Esophagus mucosa (tissue), 1 donor: ENCODE results near the gene LPP. TPM values are rescaled to one million over a fixed set of nuclear protein-coding genes. Genes with fewer than 3 reads are reported as not detected.

Experiments
- ATAC-seq: fragments of 200-7000 bp; cut with Tn5 transposase; one replicate; pipeline ENCODE4 v1.9.1; 2020
- total RNA-seq: library from RNA; stranded (reverse); gene quantifications from one replicate; pipeline ENCODE4 v1.2.4, GENCODE V29; 2023
- donor health status: DM: yes; HTN: yes; CAD: no.

Gene LPP
- total RNA-seq, 1 donor from 2014 or later: 89.0 TPM

- no peak for ATAC-seq
These were observed 505.6 kb downstream of the LPP start for GRCh38 chr3:188659449-188660090.

- ATAC-seq: no peak
These were observed 506.5 kb downstream of the LPP start for GRCh38 chr3:188660415-188660814.

- ATAC-seq: no peak
These were observed 507.8 kb downstream of the LPP start for GRCh38 chr3:188661806-188662205.

- ATAC-seq: no peak
These were observed 508.3 kb downstream of the LPP start for GRCh38 chr3:188662214-188662613.

- ATAC-seq: no peak
These were observed 508.8 kb downstream of the LPP start for GRCh38 chr3:188662795-188663194.

GRCh38 chr3:188663839-188664238 is 509.9 kb downstream of the LPP start:
- ATAC-seq: no peak

- ATAC-seq: peak; percentile 44
These were observed 510.8 kb downstream of the LPP start for GRCh38 chr3:188664795-188665194.

GRCh38 chr3:188667926-188668325 is 514.0 kb downstream of the LPP start:
- ATAC-seq: no peak

GRCh38 chr3:188670446-188670845 is 516.5 kb downstream of the LPP start:
- no peak for ATAC-seq

- peak; percentile 32 for ATAC-seq
These were observed 518.0 kb downstream of the LPP start for GRCh38 chr3:188671971-188672370.

- ATAC-seq: no peak
These were observed 518.9 kb downstream of the LPP start for GRCh38 chr3:188672840-188673239.

- ATAC-seq: peak; percentile 99
These were observed 519.8 kb downstream of the LPP start for GRCh38 chr3:188673646-188674186.

- ATAC-seq: no peak
These were observed 520.6 kb downstream of the LPP start for GRCh38 chr3:188674595-188674994.

GRCh38 chr3:188677344-188677743 is 523.4 kb downstream of the LPP start:
- ATAC-seq: no peak

- ATAC-seq: no peak
These were observed 526.2 kb downstream of the LPP start for GRCh38 chr3:188680189-188680588.

- ATAC-seq: no peak
These were observed 526.6 kb downstream of the LPP start for GRCh38 chr3:188680605-188681004.

GRCh38 chr3:188682316-188682715 is 528.4 kb downstream of the LPP start:
- ATAC-seq: no peak

- peak; percentile 84 for ATAC-seq
These were observed 529.1 kb downstream of the LPP start for GRCh38 chr3:188683032-188683521.

- ATAC-seq: no peak
These were observed 530.3 kb downstream of the LPP start for GRCh38 chr3:188684276-188684675.

GRCh38 chr3:188685789-188686188 is 531.8 kb downstream of the LPP start:
- peak; percentile 50 for ATAC-seq

GRCh38 chr3:188686324-188686723 is 532.4 kb downstream of the LPP start:
- no peak for ATAC-seq

GRCh38 chr3:188687389-188687788 is 533.4 kb downstream of the LPP start:
- ATAC-seq: no peak

- ATAC-seq: peak; percentile 72
These were observed 535.2 kb downstream of the LPP start for GRCh38 chr3:188689101-188689574.

- no peak for ATAC-seq
These were observed 536.1 kb downstream of the LPP start for GRCh38 chr3:188690064-188690463.
